IPS DF 4.7 (cell line): Measurements from ENCODE around the gene MYO15A.

Source experiments
- DNase-seq: peaks from one replicate; pipeline ENCODE4 v3.0.0-alpha.2; 2013; ENCODE audit warnings: low spot score; ENCODE audit errors: extremely low read depth

The MYO15A gene

DNA sequence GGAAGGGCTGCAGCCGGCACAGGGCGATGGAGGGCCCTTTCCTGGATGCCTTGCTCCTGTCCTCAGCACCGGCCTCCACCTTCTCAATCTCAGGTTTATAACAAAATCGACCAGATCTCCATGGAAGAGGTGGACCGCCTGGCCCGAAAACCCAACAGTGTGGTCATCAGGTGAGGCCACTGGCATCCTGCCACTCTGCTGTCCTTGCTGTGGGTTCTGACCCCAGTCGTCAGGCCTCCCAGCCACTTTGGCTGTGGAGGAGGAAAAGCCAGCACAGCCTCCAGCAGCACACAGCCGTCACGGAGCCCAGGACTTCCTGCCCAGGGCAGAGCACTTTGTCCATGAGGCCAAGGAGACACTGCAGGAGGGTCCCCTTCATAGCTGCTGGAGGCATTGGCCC is 6.7 kb upstream of the MYO15A start:
- DNase-seq: no peak

DNA sequence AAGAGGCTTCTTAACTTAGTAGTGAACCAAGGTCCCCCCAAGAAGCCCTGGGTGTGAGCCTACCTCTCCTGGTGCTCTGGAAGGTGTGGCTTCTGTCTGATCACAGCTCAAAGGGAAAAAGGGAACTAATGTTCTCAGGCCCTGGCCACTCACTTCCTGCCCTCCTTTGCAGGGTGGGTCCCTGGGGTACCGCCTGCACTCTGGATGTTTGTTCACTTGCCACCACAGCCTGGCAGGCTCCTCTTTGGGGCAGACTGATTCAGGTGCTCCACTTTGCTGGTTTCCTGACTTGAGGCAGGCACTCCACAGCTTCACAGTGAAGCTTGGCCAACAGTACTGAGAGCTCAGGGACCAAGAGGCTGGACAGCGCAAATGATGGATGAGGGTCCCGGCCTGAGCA is 5.9 kb upstream of the MYO15A start:
- no peak for DNase-seq

DNA sequence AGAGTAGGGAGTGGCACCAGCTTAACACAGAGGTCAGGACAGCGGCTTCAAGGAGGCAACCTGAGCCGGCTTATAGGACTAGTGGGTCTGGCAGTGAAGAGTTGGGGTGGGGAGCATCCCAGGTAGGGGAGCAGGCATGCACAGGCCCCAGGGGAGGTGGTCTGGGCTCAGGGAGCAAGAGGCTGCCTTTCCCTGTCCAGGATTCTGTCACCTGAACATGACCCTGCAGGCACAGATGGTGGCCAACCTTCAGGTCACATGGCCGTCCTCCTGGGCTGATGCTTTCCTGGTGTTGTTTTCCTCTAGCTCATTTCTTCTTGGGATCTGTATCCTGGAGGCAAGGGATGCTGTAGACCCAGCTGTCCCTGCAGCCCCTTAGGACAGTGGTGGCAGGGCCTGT is 3.5 kb upstream of the MYO15A start:
- DNase-seq: no peak

DNA sequence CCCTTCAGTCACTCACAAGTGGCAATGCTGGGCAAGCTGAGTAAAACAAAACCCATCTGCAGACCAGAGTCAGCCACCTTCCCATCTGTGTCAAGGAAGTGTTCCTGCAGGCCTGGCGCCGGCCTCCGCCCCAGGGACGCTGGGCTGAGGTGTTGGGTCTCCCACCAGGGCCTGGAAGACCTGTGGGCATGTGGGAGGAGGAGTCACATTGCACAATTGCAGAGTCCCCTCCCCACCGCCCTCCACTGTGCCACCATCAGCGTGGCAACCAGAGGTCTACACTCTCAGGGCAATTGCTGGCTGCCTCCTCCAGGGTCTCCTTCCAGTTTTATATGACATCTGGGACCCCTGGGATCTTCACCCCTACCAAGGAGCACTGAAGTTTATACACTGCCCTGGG is 3.0 kb upstream of the MYO15A start:
- DNase-seq: no peak

DNA sequence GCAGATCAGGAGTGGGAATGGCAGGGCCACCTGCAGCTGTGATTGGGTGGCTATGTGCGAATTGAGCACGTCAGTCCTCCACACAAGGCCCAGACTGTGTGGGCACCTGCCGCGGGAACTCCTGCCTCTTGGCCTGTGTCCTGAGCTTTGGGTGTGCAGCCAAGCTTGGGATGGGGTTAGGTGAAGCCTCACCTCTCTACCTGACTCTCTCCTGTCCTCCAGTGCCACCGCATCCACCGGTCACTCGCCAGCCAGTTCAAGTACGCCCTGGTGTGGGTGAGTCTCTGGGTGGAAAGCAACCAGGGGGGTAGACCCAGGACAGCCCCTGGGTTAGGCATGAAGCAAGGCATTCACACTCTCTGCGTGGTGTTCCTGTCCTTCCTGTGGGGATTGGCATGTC is 2.3 kb upstream of the MYO15A start:
- DNase-seq: no peak

DNA sequence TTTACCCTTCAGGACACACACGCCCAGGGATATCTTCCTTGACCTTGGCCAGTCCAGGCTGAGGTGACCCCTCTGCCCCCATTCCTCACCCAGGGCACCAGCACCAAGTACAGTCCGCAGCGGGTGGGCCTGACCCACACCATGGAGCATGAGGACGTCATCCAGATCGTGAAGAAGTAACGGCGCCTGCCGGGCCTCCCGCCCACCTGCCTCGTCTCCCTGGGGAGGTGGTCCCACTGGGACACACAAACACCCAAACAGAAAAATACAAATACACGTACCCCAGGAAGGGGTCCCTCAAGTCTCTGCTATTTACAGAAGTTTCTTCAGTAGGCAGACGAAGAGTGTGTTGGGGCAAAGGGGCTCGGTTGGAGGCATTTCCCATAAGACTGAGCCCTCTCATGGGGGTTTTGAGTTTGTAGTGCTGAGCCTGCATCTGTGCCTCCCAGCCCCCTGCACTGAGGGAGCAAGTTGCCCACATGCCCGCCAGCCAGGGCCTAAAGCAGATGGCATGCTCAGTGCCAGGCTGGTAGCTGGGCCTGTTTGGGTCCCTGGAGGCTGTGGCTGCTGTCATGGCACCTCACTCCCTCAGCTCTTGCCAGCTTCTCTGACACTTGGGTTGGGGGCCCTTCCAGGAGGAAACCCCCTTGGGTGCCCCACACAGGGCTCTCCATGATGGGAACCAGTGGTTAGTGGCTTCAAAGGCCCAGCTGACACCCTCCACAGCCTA is 1.3 kb upstream of the MYO15A start:
- no peak for DNase-seq

DNA sequence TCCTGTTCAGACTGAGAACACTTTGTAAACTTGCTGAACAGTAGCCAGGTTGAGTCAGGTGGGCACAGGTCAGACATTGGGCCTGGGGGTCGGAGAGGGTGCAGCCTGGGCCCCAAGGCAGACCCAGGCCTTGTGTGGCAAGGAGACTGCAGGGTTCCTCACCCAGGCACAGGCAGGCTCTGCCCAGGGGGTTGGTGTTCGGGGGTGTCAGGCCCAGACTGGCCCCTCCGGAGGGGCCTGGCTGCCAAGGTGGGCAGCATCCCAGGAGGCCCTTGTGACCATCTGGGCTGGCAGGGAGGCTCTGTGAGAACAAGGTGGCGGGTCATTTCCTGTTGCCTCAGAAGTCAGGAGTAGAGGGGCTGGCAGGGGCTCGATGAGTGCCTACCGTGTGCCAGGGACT is 585 bp upstream of the MYO15A start:
- DNase-seq: no peak

DNA sequence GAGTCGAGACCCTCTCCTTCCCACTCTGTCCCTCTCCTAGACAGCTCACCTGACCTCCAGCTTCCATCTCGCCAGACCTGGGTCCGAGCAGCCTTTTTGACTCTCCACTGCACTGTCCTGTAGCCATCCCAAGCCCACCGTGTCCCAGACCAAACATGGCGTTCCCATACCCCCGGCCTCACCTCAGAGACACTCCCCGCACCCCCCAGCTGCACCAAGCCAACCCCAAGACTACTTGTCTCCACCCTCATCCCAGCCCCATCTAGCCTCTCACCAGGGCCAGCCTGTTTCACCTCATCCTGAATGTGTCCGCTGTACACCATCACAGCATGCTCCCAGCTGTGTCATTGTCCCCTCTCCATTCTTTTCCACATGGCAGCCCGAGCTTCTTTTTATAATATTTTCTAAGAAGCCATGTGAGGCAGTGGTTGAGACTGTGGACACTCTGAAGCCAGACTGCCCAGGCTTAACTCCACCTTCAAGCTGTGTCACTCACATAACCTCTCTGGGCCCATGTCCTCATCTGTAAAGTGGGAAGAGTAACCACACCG is 1.5 kb downstream of the MYO15A start:
- no peak for DNase-seq

DNA sequence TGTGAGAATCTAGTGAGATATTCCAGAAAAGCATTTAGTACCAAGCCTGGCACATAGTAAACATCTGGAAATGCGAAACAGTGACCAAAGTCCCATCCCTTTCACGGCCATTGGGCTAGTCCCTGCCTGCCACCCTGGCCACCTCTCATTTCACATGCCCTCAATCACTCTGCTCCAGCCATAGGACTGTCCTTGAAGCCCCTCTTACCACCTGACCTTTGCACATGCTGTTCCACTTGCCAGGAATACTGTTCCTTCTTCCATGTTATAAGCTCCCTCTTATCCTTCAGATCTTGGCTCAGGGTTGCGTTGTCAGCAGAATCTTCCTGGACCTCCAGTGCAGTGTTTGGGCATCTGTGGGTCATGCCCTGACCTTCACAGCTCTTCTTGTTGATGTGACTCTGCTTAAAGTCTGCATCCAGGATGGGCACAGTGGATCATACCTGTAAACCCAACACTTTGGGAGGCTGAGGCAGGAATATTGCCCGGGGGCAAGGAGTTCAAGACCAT is 2.1 kb downstream of the MYO15A start:
- DNase-seq: no peak

DNA sequence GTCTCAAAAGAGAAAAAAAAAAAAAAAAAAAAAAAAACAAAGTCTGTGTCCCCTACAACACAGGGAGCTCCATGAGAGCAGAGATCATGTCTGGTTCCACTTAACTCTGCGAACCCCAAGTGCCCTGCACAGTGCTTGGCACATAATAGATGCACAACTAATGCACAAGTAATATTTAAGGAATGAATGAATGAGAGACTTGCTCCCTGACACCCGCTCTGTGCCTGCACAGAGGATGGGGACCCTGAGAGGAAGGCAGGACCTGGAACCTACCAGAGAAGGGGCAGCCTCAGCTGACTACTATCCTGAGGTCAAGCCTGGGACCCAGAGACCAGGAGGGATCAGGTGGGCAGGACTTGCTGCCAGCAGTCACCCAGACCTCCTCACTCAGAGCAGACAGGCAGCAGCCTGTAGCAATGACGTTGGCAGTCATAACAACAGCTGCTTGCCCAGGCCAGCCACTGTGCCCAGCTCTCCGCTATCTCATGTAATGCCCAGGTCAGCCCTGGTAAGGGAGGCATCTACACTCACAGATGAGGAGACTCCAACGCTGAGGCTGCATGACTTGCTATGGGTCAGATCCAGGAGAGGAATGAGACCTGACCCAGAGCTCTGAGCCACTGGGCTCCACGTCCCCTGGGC is 2.9 kb downstream of the MYO15A start:
- DNase-seq: no peak

DNA sequence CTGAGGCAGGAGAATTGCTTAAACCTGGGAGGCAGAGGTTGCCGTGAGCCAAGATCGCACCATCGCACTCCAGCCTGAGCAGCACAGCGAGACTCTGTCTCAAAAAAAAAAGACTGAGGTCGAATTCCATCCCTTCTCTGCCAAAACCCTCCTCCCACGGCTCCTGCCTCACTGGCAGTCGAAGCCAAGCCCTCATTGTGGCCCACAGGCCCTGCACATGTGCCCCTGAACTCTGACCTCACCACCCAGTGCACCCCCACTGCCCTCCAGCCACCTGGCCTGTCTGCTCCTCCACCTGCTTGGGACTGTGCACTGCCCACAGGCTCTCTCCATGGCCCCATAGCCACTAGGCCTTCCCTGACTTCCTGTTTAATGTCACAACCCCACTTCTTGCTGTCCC is 7.0 kb downstream of the MYO15A start:
- no peak for DNase-seq

DNA sequence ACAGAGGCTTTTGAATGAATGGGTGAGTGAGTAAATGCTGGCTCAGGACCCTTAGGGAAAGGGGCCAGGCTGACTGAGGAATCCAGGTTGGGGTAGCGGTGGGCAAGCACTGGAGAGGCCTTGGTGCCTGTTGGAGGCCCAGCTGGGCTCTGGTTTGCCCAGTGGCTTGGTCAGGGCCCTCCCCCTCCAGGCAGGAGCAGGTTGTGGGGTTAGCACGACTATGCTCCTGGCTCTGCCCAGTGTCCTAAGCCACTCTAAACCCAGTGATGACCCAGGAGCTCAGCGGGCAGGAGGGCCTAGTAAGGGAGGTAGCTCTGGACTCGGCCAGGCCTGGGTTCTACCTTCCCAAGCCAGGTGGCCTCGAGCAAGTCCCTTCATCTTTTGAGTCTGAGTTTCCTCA is 7.5 kb downstream of the MYO15A start:
- no peak for DNase-seq

DNA sequence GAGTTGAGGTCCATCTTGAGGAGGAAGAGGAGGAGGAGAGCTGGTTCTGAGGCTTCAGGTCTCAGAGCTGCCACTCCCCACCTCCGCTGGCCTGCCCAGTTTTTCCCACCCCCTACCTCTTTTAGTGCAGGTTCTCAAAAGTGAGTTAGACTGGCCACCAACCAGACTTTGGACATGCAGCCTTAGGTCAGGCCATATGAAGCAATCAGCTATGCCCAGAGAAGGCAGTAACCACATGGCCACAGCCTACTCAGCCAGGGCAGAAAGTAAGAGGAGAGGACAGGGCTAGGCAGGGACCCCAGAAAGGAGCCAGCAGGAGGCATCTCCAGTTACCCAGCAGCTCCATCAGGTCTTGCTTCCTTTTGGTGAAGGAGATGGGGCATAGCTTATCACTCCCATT is 9.0 kb downstream of the MYO15A start:
- DNase-seq: no peak

DNA sequence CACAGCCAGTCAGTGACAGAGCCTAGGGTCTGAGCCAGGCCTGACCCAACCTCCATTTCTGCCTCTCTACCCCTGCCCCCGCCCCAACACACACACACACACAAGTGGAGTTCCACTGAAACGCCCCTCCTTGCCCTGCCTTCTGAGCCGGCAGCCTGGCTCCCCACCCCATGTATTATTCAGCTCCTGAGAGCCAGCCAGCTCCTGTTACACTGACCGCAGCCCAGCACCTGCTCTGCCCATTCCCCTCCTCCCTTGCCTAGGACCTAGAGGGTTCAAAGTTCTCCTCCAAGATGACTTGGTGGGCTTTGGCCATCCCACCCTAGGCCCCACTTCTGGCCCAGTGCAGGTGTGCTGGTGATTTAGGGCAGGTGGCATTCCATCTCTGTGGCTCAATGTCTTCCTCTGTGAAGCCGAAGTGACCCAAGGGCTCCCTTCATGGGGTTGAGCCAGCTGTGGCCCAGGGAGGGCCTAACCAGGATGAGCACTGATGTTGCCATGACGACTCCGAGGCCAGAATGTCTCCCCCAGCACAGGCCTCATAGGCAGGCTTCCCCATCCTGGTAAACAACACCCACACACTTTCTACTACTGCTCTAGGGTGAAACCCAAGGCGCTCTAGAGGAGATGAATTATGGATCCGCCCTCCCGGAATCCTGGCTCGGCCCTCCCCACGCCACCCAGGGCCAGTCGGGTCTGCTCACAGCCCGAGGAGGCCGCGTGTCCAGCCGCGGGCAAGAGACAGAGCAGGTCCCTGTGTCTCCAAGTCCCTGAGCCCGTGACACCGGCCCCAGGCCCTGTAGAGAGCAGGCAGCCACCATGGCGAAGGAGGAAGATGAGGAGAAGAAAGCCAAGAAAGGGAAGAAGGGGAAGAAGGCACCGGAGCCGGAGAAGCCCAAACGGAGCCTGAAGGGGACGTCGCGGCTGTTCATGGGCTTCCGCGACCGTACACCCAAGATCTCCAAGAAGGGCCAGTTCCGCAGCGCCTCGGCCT is 9.7 kb downstream of the MYO15A start:
- DNase-seq: no peak

DNA sequence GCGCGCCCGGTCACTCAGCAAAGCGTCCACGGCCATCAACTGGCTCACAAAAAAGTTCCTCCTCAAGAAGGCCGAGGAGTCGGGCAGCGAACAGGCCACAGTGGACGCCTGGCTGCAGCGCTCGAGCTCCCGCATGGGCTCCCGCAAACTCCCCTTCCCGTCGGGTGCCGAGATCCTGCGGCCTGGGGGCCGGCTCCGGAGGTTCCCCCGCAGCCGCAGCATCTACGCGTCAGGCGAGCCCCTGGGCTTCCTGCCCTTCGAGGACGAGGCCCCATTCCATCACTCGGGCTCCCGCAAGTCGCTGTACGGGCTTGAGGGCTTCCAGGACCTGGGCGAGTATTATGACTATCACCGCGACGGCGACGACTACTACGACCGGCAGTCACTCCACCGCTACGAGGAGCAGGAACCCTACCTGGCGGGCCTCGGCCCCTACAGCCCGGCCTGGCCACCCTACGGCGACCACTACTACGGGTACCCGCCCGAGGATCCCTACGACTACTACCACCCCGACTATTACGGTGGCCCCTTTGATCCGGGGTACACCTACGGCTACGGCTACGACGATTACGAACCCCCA is 10.7 kb downstream of the MYO15A start:
- no peak for DNase-seq

DNA sequence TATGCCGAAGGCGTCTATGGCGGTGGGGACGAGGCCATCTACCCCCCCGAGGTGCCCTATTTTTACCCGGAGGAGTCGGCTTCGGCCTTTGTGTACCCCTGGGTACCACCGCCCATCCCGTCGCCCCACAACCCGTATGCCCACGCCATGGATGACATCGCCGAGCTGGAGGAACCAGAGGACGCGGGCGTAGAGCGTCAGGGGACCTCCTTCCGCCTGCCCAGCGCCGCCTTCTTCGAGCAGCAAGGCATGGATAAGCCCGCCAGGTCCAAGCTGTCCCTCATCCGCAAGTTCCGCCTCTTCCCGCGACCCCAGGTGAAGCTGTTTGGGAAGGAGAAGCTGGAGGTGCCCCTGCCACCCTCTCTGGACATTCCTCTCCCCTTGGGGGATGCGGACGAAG is 11.4 kb downstream of the MYO15A start:
- DNase-seq: no peak

DNA sequence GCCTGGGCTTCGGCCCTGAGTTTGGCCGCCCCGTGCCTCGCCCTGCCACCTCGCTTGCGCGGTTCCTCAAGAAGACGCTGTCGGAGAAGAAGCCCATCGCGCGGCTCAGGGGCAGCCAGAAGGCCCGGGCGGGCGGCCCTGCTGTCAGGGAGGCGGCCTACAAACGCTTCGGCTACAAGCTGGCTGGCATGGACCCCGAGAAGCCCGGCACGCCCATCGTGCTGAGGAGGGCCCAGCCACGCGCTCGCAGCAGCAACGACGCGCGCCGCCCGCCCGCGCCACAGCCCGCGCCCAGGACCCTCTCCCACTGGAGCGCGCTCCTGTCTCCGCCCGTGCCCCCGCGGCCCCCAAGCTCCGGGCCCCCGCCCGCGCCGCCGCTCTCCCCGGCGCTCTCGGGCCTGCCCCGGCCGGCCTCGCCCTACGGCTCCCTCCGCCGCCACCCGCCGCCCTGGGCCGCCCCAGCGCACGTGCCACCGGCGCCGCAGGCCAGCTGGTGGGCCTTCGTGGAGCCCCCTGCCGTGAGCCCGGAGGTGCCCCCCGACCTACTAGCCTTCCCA is 12.0 kb downstream of the MYO15A start:
- no peak for DNase-seq

DNA sequence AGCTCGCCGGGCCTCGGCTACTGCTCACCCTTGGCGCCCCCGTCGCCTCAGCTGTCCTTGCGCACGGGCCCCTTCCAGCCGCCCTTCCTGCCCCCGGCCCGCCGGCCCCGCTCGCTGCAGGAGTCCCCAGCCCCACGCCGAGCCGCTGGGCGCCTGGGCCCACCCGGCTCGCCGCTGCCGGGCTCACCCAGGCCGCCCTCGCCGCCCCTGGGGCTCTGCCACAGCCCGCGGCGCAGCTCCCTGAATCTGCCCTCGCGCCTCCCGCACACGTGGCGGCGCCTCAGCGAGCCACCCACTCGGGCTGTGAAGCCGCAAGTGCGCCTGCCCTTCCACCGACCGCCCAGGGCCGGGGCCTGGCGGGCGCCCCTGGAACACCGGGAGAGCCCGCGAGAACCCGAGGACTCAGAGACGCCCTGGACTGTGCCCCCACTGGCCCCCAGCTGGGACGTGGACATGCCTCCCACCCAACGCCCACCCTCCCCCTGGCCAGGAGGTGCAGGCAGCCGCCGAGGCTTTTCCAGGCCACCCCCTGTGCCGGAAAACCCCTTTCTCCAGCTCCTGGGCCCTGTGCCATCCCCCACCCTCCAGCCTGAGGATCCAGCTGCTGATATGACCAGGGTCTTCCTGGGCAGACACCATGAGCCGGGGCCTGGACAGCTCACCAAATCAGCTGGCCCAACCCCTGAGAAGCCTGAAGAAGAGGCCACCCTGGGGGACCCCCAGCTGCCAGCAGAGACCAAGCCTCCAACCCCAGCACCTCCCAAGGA is 12.8 kb downstream of the MYO15A start:
- no peak for DNase-seq

DNA sequence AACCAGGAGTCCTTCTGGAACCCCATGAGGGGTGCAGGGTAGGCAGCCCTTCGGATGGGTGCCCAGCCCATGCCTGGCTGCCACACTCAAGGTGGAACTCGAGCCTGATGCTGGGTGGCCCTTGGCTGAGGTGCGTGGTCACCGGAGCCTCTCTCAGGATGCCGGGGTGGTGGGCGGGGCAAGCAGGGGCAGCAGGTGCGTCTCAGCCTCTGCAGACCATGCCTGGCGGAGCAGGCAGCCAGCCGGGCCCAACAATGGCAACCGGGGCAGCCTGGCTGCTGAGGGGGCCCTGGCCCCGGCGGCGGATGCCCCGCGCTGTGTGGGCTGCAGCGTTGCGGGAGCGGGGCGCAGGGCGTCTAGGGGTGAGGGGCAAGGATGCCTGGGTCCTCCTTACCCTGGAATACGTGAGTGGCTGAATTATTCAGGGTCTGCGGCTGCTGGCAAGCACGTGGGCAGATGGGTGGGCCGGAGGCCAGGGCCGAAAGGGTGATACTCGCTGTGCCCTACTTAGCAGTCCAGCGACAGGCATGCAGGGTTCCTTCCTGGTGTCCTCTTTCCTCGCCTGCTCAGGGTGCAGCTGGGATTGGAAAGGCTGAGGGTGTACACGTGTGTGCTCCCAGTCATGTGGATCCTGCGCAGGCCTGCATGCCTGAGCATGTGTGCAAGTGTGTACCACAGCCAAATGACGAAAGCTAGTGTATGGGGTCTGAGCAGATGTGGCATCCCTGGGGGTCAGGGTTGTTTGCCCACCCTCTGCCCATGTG is 14.6 kb downstream of the MYO15A start:
- no peak for DNase-seq
